ENCODE results near the gene MCM7. TPM values are rescaled to one million over a fixed set of nuclear protein-coding genes. Genes with fewer than 3 reads are reported as not detected.

The MCM7 gene
- total RNA-seq, 2 experiments from 2014 or later, result 390 to 395 TPM

DNA sequence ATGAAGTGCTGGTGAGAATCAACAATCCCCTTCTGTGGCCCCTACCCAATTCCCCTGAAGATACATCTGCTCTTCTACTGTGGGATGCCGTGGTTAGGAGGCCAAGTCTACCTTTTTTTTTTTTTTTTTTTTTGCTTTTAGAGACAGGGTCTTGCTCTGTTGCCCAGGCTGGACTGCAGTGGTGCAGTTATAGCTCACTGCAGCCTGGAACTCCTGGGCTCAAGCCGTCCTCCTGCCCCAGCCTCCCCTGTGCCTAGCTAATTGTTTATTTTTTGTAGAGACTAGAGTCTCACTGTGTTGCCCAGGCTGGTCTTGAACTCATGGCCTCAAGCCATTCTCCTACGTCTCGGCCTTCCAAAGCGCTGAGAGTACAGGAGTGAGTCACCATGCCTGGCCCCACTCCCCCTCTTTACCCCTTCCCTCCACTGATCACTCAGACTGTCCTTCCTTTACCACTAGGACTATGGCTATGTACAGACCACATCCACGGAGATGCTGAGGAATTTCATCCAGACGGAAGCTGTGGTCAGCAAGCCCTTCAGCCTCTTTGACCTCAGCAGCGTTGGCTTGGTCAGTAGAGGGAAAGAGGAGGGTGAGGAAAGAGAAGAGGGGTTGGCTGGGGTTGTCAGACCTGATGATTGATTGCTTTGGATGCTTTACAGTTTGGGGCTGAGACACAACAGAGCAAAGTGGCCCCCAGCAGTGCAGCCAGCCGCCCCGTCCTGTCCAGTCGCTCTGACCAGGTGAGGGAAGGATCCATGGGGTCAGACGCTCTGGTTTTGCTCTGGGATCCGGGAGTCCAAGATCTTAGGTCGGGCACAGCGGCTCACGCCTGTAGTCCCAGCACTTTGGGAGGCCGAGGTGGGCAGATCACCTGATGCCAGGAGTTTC, 2.0 kb upstream of the MCM7 start:
- Mint-ChIP-seq H3K4me3 (peak overlapping the region; percentile 91), H3K27me3 (ENCODE audit: low read depth) (no peaks in the 10 kb centered on the region), H3K4me1 (ENCODE audit: low read depth) (peaks cover 29% of the 10 kb centered on the region), H3K9me3 (no peaks in the 10 kb centered on the region), H3K36me3 (ENCODE audit: low read depth) (peaks cover 25% of the 10 kb centered on the region), H3K27ac (no peak overlapping the region)
- CTCF ChIA-PET, result interaction anchor here (1.1 to 2.1 kb wide), 5 partner anchors 8 to 304 kb away, joined by 3 to 7 read pairs (median 4); no protein-coding TSS in a partner anchor
- intact Hi-C loops (cut with micrococcal nuclease), result no loop called here
- no peak for DNase-seq

DNA sequence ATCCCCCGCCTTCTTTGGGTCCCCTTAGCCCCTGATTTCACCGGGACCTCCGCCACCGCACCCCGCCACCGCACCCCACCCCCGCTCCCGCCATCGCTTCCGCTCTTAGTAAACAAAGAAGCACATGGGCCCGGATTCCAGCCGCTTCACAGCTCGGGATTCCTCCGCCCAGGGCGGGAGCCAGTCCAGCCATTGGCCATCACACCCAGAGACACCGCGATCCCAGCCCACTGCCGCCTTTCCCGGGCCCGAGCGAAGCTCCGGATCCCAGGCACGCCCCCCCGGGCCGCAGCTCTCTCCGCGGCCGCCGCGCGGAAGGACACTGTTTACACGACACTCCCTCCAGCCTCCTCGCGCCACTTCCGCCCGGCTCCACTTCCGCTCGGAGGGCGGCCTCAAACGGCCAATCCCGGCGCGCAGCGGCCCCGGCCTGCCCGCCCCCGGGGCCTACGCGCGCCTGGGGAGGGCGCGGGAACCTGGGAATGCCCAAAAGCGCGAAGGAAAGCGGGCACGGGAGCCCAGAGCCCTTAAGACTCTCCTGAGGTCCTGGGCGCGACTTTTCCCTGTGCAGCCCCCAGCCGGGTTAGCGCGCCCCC, 679 bp downstream of the MCM7 start:
- CTCF ChIA-PET, result interaction anchor here (0.9 to 1.1 kb wide), 3 partner anchors 18 to 106 kb away, joined by 3 to 6 read pairs (median 5); no protein-coding TSS in a partner anchor
- no peaks in the 10 kb centered on the region for H3K9me3 Mint-ChIP-seq
- H3K36me3 Mint-ChIP-seq (ENCODE audit: low read depth), result peaks cover 48% of the 10 kb centered on the region
- intact Hi-C loops (cut with micrococcal nuclease), result loop anchor here (1.0 to 2.0 kb wide), 8 partner anchors 11 to 329 kb away; partner anchors contain the start of genes CNPY4, GPC2, LAMTOR4 and MBLAC1
- peaks cover 45% of the 10 kb centered on the region for H3K4me1 Mint-ChIP-seq (ENCODE audit: low read depth)
- H3K27me3 Mint-ChIP-seq (ENCODE audit: low read depth), result no peaks in the 10 kb centered on the region
- peak; percentile 88 for DNase-seq
- H3K4me3 Mint-ChIP-seq, result peak overlapping the region; percentile 91
- H3K27ac Mint-ChIP-seq, result peak overlapping the region; percentile 96

DNA sequence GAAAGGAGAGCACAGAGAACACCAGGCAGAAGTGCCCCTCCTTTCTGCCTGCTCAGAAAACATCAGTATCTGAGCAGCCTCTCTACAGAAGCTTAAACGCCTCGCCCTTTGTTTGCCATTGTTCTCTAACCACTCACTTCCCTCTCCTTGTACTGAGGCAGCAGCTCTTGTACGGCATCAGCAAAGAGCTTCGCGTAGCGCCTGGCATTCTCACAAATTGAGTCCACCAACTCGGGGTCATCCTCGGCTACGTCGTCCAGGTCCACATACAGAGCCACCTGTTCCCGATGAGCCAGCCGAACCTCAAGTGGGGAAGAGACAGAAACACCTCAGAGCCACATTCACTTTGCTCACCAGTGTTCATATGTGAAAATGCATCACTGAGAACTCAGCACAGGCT, 1.7 kb downstream of the MCM7 start:
- Mint-ChIP-seq H3K27ac (peak overlapping the region; percentile 96), H3K4me3 (peak overlapping the region; percentile 91), H3K36me3 (ENCODE audit: low read depth) (peaks cover 58% of the 10 kb centered on the region)

DNA sequence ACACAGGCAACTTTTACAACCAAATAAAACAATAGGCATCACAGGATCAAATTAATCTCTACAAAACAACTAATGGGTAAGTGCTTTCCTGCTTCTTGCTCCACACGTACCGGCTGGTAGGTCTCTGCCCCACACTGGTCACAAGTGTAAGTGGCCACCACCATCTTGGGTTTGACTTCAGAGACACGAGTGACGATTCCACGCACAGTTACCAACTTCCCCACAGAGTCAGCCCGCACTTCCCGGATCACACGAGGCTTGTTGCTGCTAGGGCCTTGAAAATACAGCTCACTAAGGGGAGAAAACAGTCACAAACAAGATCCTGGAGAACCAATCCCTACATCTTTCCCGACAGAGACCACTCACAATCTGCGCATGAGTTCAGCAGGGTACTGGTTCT, 2.3 kb downstream of the MCM7 start:
- H3K4me3 Mint-ChIP-seq, result peak overlapping the region; percentile 91
- no peaks in the 10 kb centered on the region for H3K9me3 Mint-ChIP-seq
- H3K36me3 Mint-ChIP-seq (ENCODE audit: low read depth), result peaks cover 62% of the 10 kb centered on the region
- H3K27me3 Mint-ChIP-seq (ENCODE audit: low read depth), result no peaks in the 10 kb centered on the region
- no peak for DNase-seq
- CTCF ChIA-PET, result interaction anchor here (1.2 kb wide), 1 partner anchor 9 kb away, joined by 4 read pairs; no protein-coding TSS in a partner anchor
- peaks cover 50% of the 10 kb centered on the region for H3K4me1 Mint-ChIP-seq (ENCODE audit: low read depth)
- intact Hi-C loops (cut with micrococcal nuclease), result no loop called here
- H3K27ac Mint-ChIP-seq, result peak overlapping the region; percentile 50

More for the DNA sequence above, 1.7 kb downstream of the MCM7 start:
- CTCF ChIA-PET, result interaction anchor here (1.2 kb wide), 1 partner anchor 9 kb away, joined by 4 read pairs; no protein-coding TSS in a partner anchor
- intact Hi-C loops (cut with micrococcal nuclease), result no loop called here
- Mint-ChIP-seq H3K27me3 (ENCODE audit: low read depth) (no peaks in the 10 kb centered on the region), H3K4me1 (ENCODE audit: low read depth) (peaks cover 50% of the 10 kb centered on the region), H3K9me3 (no peaks in the 10 kb centered on the region)
- DNase-seq, result no peak

GRCh38 chr7:100095704-100096103, 5.5 kb downstream of the MCM7 start:
- H3K27ac Mint-ChIP-seq, result no peak overlapping the region
- no peak overlapping the region for H3K4me3 Mint-ChIP-seq
- DNase-seq, result no peak
- no peaks in the 10 kb centered on the region for H3K9me3 Mint-ChIP-seq
- intact Hi-C loops (cut with micrococcal nuclease), result no loop called here
- no peaks in the 10 kb centered on the region for H3K27me3 Mint-ChIP-seq (ENCODE audit: low read depth)
- CTCF ChIA-PET, result no interaction called here
- peaks cover 56% of the 10 kb centered on the region for H3K4me1 Mint-ChIP-seq (ENCODE audit: low read depth)
- peaks cover 90% of the 10 kb centered on the region for H3K36me3 Mint-ChIP-seq (ENCODE audit: low read depth)

GRCh38 chr7:100095289-100095688, 5.9 kb downstream of the MCM7 start:
- no peaks in the 10 kb centered on the region for H3K27me3 Mint-ChIP-seq (ENCODE audit: low read depth)
- DNase-seq, result no peak
- CTCF ChIA-PET, result no interaction called here
- H3K4me1 Mint-ChIP-seq (ENCODE audit: low read depth), result peaks cover 59% of the 10 kb centered on the region
- no peaks in the 10 kb centered on the region for H3K9me3 Mint-ChIP-seq
- no peak overlapping the region for H3K4me3 Mint-ChIP-seq
- peaks cover 90% of the 10 kb centered on the region for H3K36me3 Mint-ChIP-seq (ENCODE audit: low read depth)
- H3K27ac Mint-ChIP-seq, result peak overlapping the region; percentile 56
- intact Hi-C loops (cut with micrococcal nuclease), result no loop called here

DNA sequence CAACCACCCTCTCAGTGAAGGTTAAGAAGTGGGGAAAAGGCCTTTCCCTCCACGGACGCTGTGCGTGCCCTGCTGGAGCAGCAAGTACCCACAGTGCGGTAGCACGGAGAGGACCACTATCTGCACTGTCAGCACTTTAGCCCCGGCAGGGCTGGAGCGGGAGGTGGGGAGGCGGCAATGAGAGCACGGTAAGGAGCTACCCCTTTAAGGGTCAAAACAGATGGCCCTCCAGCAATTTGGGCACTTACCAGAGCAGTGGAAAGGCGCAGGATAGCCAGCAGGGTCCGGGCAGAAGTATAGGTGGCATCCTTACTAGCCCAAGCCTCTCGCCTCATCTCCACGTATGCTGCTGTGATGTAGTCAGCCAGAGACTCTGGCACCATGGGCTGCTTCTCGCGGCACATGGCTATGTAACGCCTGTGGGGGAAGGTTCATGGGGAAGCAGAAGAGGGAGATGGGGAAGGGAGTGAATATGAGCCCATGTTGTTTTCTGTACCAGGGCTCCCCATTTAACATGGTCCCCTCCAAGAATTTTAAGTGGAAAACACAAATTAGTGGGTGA, 7.2 kb downstream of the MCM7 start:
- Mint-ChIP-seq H3K4me1 (ENCODE audit: low read depth) (peaks cover 58% of the 10 kb centered on the region), H3K27ac (no peak overlapping the region), H3K4me3 (no peak overlapping the region), H3K36me3 (ENCODE audit: low read depth) (peaks cover 78% of the 10 kb centered on the region), H3K9me3 (no peaks in the 10 kb centered on the region), H3K27me3 (ENCODE audit: low read depth) (no peaks in the 10 kb centered on the region)
- CTCF ChIA-PET, result no interaction called here
- DNase-seq, result no peak
- intact Hi-C loops (cut with micrococcal nuclease), result no loop called here

GRCh38 chr7:100093498-100093897, 7.7 kb downstream of the MCM7 start:
- no peak for DNase-seq
- no peaks in the 10 kb centered on the region for H3K27me3 Mint-ChIP-seq (ENCODE audit: low read depth)
- peaks cover 73% of the 10 kb centered on the region for H3K36me3 Mint-ChIP-seq (ENCODE audit: low read depth)
- H3K9me3 Mint-ChIP-seq, result no peaks in the 10 kb centered on the region
- intact Hi-C loops (cut with micrococcal nuclease), result no loop called here
- peaks cover 53% of the 10 kb centered on the region for H3K4me1 Mint-ChIP-seq (ENCODE audit: low read depth)
- no peak overlapping the region for H3K27ac Mint-ChIP-seq
- H3K4me3 Mint-ChIP-seq, result no peak overlapping the region
- CTCF ChIA-PET, result interaction anchor here (1.6 kb wide), 1 partner anchor 11 kb away, joined by 4 read pairs; no protein-coding TSS in a partner anchor

DNA sequence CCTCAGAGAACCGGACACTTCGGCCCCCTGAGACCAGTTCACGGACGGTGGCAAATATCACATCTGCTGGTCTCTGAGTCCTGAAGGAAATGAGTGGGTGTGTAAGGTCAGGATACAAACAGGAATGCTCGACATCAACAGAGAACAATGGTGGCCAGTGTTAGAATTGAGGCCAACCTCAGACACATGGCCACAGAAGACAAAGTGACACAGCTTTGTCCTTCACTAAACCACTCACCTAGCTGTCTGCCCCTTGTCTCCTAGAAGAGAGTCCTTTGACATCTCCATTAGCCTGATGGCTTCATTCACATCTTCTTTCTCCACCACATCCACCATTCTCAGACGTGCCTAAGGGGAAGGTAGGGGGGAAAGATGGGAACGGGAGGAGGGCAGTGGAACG, 8.1 kb downstream of the MCM7 start:
- Mint-ChIP-seq H3K4me1 (ENCODE audit: low read depth) (peaks cover 50% of the 10 kb centered on the region), H3K27me3 (ENCODE audit: low read depth) (no peaks in the 10 kb centered on the region), H3K4me3 (no peak overlapping the region), H3K27ac (no peak overlapping the region), H3K36me3 (ENCODE audit: low read depth) (peaks cover 68% of the 10 kb centered on the region), H3K9me3 (no peaks in the 10 kb centered on the region)
- DNase-seq, result no peak
- intact Hi-C loops (cut with micrococcal nuclease), result no loop called here
- CTCF ChIA-PET, result interaction anchor here (1.6 kb wide), 1 partner anchor 11 kb away, joined by 4 read pairs; no protein-coding TSS in a partner anchor

GRCh38 chr7:100091411-100092181, 9.6 kb downstream of the MCM7 start:
- DNase-seq, result peak; percentile 27
- Mint-ChIP-seq H3K27ac (peak overlapping the region; percentile 39), H3K4me3 (no peak overlapping the region), H3K4me1 (ENCODE audit: low read depth) (peaks cover 46% of the 10 kb centered on the region), H3K36me3 (ENCODE audit: low read depth) (peaks cover 57% of the 10 kb centered on the region), H3K27me3 (ENCODE audit: low read depth) (no peaks in the 10 kb centered on the region), H3K9me3 (no peaks in the 10 kb centered on the region)
- intact Hi-C loops (cut with micrococcal nuclease), result no loop called here
- CTCF ChIA-PET, result interaction anchor here (0.6 to 1.6 kb wide), 4 partner anchors 9 to 538 kb away, joined by 3 to 4 read pairs (median 3); no protein-coding TSS in a partner anchor

DNA sequence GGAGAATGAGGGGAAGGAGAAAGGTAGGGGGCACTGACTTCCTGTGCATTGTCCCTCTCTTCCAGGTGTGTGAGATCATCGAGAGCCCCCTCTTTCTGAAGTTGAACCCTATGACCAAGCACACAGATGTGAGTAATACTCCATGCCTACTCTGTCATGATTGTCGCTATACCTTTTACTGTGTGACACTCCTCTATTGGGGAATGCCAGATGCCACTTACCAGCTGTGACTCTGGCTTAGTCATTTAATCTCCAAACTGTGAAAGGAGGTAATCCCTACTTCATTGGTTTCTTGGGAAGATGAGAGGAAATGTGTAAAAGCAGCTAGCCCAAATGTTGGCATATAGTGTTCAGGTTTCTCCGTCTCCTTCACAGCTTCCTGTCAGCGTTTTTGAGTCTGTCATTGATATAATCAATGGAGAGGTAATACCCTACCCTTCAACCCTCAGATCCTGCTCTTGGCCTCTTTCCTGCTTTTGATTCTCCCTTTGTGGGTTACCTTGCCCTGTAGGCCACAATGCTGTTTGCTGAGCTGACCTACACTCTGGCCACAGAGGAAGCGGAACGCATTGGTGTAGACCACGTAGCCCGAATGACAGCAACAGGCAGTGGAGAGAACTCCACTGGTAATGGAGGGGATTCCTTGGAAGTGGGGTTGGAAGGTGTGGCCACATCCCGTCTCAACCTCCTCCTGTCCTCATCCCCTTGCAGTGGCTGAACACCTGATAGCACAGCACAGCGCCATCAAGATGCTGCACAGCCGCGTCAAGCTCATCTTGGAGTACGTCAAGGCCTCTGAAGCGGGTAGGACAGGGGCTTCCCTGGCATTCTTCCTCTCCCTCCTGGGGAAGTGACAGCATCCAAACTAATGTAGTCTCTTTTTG, 10.4 kb downstream of the MCM7 start:
- Mint-ChIP-seq H3K4me1 (ENCODE audit: low read depth) (peaks cover 43% of the 10 kb centered on the region), H3K4me3 (no peak overlapping the region), H3K27me3 (ENCODE audit: low read depth) (no peaks in the 10 kb centered on the region), H3K9me3 (no peaks in the 10 kb centered on the region), H3K36me3 (ENCODE audit: low read depth) (peaks cover 49% of the 10 kb centered on the region), H3K27ac (peak overlapping the region; percentile 39)
- DNase-seq, result no peak
- intact Hi-C loops (cut with micrococcal nuclease), result no loop called here
- CTCF ChIA-PET, result interaction anchor here (0.6 to 1.6 kb wide), 4 partner anchors 9 to 42 kb away, joined by 3 to 4 read pairs (median 4); partner anchors contain the start of genes AP4M1 and MCM7
